HG03103 (cell line): ENCODE measurements around the gene LSR.

ENCODE experiments used
- ATAC-seq: cut with Tn5 transposase; IDR thresholded peaks from one replicate; pipeline ENCODE4 v1.9.1; 2021; ENCODE audit warnings: low read depth; ENCODE audit not compliant: unreplicated experiment

Gene LSR

GRCh38 chr19:35316560-35316959 is 67.8 kb downstream of the LSR start:
- no peak for ATAC-seq
